ENCODE data around the gene CEACAM21.

Gene CEACAM21

DNA sequence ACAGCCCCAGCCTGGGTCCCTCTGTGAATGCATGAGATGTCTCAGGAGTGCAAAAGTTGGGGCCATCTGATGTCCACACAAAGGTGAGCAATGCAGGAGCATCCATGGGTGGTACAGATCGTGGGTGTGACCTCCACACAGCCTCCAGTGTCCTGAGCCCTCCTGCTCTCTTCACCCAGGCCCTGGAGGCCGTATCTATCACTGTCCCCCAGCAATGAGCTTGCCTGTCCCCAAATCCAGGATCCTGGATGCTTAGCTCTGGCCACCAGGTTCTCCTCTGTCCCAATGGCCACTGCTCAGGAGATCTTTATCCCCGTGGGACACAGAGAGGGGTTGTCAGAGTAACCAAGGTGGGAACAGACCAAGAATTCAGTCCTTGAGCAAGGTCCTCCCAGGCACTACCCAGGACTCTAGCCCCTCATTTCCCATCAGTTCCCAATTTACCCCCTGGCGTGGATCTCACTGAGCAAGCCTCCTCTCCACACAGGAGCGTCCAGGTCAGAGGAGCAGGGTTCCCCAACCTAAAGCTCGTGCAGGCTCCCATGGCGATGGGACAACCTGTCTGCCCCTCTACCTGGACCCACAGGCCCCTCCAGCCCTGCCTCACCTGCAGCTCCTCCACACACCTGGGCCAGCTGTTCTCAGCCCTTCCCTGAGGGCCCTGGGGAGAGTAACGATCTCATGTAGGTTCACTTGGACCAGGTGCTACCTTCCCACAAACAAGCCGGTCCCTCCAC lies 11.3 kb downstream of the CEACAM21 start:
- no peak for DNase-seq (ENCODE audit: low read depth)

DNA sequence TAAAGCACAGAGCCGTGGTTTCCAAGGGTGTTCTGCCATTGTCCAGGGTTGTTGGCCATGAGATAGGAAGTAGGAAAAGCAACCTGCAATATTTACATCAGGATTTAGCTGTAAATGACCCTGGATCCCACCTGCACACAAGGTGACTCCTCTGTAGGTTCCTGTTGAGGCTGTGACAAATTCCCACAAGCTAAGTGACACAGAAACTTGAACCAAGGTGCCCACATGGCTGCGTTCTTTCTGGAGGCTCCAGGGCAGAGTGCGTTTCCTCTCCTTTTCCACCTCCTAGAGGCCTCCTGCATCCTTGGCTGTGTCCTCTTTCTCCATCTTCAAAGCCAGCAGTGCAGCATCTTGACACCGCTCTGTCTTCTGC lies 11.9 kb downstream of the CEACAM21 start:
- no peak for DNase-seq (ENCODE audit: low read depth)

GRCh38 chr19:41588497-41589209 lies 12.7 kb downstream of the CEACAM21 start:
- DNase-seq (ENCODE audit: low read depth) = no peak

- no peak for DNase-seq (ENCODE audit: low read depth)
Measured at GRCh38 chr19:41589371-41589770, 13.4 kb downstream of the CEACAM21 start.

- DNase-seq (ENCODE audit: low read depth) = no peak
Measured at GRCh38 chr19:41590936-41591335, 15.0 kb downstream of the CEACAM21 start.

- no peak for DNase-seq (ENCODE audit: low read depth)
Measured at GRCh38 chr19:41591951-41592562, 16.1 kb downstream of the CEACAM21 start.

DNA sequence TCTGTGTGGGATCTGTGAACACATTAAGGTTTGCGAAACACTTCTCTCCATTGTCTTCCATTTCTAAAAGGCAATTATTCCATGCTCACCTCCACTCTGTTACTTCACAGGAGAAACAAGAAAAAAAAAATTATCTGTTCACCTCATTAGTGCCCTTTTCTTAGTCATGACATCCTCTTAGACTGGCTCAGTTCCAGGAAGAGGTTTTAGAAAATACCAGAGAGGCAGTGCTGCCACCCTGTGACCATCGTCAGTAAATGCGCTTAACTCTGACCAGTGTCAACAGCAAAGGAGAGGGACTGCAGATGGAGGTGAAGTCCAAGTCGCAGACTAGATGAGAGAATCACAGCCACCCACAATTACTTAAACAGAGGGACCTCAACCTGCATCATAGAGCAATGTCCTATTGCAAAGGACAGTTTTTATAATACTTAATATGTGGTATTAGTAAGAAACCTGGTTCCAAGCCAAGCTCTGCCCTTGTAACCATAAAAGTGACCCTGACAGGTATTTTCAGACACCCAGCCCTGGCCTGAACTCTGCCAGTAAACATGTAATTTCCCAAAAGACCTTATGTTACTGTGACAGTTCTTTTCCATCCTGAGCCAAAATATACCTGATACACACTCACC lies 19.4 kb downstream of the CEACAM21 start:
- DNase-seq (ENCODE audit: low read depth) = peak; percentile 53

DNA sequence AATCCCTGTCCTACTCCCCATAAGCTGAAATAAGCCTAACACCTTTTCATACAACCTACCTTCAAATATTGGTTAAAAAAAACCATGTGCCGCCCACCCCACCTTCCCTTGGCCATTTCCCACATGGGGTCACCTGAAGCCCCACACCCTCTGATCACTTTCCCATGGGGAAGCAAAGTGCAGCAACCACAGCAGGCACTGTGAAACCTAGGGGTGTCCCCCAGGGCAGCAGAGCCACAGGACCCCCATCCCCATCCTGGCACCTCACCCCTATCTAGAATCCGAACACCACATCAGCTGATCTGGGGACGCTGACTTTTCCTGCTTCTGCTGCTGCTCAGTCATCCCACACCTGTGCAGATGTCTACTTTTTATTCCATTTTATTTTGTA lies 19.9 kb downstream of the CEACAM21 start:
- DNase-seq (ENCODE audit: low read depth) = no peak

- peak; percentile 55 for DNase-seq (ENCODE audit: low read depth)
Measured at GRCh38 chr19:41597600-41598041, 21.7 kb downstream of the CEACAM21 start.

DNA sequence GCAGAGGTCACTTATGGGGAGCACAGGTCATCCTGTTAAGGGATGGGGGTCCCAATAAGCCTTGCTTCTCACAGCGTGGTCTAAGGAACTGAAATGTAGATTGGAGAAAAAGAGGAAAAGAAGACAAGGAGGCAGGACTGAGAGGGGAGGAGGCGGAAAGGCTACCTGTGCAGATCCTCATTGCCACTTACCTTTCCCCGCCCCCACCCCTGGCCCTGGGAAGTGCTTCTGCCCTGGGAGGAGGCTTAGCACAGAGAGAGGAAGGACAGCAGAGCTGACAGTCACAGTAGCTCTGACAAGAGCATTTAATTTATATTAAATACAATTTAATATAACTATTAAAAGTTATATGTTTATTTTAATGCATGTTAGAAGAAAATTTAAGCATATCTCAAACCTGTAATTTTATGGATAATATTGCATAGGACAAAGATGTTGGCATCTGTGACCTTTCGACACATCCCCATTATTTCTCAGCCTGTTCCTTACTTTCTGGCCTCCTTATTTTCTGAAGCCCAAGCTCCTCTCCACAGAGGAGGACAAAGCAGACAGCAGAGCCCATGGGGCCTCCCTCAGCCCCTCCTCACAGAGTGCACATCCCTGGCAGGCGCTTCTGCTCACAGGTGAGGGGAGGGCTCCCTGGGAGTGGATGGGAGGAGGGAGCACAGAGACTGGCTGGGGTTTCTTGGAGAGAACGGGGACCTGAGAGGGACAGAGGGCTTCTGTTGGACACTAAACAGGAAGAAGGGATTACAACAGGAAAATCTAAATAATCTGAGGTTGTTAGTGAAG lies 23.4 kb downstream of the CEACAM21 start:
- no peak for DNase-seq (ENCODE audit: low read depth)

GRCh38 chr19:41601771-41602170 lies 25.8 kb downstream of the CEACAM21 start:
- DNase-seq (ENCODE audit: low read depth) = no peak

DNA sequence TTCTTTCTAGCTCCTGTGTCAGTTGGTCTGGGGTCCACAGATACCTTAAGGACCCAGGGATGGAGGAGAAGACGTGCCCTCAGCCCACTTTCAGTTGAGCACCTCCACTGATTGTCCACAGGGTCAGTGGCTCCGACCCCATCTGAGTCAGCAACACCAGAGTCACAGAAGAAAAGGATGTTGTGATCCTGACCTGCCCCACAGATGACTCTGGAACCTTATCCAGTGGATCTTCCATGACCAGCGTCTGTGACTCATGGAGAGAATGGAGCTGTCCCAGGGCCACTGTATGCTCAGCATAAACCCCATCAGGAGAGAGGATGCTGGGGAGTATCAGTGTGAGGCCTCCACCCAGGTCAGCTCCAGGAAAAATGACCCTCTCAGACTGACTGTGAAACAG lies 28.9 kb downstream of the CEACAM21 start:
- no peak for DNase-seq (ENCODE audit: low read depth)

DNA sequence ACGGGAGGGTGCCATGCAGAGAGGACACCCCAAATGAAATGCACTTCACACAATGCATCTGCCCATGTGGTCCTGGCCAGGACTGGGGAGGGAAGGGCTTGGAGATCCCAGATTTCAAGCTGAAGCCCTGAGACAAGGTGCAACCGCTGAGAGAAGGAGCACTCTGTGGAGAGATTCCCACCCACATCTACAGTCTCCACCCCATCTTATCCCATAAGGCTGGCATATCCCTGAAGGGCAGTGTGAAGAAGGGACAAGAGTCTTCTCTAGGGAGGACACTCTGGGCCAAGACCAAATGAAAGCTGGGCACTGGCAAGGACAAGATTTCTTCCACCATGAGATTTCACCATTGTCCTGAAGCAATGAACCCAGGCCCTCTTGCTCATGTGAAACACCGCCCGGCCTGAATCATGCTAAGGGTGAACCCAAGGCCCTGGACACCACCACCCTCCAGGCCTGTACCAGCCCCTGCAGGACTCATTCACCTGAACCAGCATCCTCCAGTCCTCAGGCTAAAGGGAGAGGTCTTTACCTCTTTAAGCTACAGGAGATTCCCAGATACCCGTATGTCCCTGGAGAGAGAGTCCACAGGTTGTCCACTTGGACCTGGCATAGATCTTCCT lies 30.4 kb downstream of the CEACAM21 start:
- DNase-seq (ENCODE audit: low read depth) = no peak

DNA sequence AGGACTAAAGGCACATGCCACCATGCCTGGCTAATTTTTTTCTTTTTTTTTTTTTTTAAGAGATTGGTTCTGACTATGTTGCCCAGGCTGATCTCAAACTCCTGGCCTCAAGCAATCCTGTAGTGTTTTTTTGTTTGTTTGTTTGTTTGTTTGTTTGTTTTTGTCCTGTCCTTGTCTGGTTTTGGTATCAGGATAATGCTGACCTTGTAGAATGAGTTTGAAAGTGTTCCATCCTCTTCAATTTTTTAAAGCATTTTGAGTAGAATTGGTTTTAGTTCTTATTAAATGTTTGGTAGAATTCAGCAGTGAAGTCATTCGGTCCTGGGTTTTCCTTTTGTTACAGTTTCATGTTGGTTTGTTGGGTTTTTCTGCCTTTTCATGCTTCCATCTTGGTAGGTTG lies 31.7 kb downstream of the CEACAM21 start:
- no peak for DNase-seq (ENCODE audit: low read depth)

- no peak for DNase-seq (ENCODE audit: low read depth)
Measured at GRCh38 chr19:41610789-41611188, 34.8 kb downstream of the CEACAM21 start.

- no peak for DNase-seq (ENCODE audit: low read depth)
Measured at GRCh38 chr19:41612483-41612882, 36.5 kb downstream of the CEACAM21 start.

DNA sequence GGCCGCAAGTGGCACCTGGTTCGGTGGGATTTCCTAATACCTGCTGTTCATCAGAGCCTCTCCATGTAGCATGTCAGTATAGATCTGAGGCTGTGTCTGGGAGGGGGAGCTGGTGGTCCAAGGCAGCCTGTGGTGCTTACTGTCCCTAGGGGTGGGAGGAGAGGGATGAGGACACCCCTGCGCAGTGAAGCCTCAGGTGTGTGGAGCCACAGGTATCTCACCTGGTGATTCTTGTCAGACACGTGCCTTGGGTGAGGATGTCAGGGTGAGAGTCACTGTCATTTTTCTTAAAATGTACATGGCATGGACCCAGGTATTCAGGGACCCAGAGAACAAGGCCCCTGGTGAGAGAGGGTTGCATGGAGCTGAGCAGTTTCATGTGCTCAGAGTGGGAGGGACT lies 39.2 kb downstream of the CEACAM21 start:
- DNase-seq (ENCODE audit: low read depth) = no peak

- no peak for DNase-seq (ENCODE audit: low read depth)
Measured at GRCh38 chr19:41616792-41617621, 41.0 kb downstream of the CEACAM21 start.

GRCh38 chr19:41617941-41618730 lies 42.2 kb downstream of the CEACAM21 start:
- DNase-seq (ENCODE audit: low read depth) = no peak
